ENCODE data around the gene ARHGAP24. TPM values are rescaled to one million over a fixed set of nuclear protein-coding genes. Genes with fewer than 3 reads are reported as not detected.

The ARHGAP24 gene
- total and polyA plus RNA-seq, 2 of the 13 experiments (the other 11 are each of a cell fraction or from before 2014, with no cell fraction given): 0.07 to 0.55 TPM

DNA sequence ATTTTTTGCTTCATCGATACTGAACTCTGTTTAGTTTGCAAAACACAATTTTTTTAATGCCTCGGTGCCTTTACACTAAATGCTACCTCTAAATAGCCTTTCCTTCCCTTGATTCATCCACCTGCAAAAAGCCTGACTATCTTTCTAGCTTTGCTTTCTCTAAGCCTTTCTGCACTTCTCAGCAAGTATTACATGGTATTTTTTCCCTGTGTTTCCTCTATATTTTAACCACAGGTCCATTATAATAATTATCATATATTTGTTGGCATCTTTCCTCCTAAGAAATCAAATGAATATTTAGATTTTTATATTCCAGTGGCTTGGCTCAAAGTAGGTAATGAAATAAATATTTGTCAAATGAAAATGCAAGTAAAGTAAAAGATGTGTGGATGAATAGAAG, 196.2 kb downstream of the ARHGAP24 start (continued):
- TF ChIP-seq, protein P1, sequence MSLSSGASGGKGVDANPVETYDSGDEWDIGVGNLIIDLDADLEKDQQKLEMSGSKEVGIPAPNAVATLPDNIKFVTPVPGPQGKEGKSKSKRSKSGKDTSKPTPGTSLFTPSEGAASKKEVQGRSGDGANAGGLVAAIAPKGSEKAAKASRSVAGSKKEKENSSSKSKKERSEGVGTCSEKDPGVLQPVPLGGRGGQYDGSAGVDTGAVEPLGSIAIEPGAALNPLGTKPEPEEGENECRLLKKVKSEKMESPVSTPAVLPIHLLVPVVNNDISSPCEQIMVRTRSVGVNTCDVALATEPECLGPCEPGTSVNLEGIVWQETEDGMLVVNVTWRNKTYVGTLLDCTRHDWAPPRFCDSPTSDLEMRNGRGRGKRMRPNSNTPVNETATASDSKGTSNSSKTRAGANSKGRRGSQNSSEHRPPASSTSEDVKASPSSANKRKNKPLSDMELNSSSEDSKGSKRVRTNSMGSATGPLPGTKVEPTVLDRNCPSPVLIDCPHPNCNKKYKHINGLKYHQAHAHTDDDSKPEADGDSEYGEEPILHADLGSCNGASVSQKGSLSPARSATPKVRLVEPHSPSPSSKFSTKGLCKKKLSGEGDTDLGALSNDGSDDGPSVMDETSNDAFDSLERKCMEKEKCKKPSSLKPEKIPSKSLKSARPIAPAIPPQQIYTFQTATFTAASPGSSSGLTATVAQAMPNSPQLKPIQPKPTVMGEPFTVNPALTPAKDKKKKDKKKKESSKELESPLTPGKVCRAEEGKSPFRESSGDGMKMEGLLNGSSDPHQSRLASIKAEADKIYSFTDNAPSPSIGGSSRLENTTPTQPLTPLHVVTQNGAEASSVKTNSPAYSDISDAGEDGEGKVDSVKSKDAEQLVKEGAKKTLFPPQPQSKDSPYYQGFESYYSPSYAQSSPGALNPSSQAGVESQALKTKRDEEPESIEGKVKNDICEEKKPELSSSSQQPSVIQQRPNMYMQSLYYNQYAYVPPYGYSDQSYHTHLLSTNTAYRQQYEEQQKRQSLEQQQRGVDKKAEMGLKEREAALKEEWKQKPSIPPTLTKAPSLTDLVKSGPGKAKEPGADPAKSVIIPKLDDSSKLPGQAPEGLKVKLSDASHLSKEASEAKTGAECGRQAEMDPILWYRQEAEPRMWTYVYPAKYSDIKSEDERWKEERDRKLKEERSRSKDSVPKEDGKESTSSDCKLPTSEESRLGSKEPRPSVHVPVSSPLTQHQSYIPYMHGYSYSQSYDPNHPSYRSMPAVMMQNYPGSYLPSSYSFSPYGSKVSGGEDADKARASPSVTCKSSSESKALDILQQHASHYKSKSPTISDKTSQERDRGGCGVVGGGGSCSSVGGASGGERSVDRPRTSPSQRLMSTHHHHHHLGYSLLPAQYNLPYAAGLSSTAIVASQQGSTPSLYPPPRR (CRISPR knock-in tag; IDR thresholded peaks at IDR 0.05; ENCODE audit: borderline replicate concordance): no peak

DNA sequence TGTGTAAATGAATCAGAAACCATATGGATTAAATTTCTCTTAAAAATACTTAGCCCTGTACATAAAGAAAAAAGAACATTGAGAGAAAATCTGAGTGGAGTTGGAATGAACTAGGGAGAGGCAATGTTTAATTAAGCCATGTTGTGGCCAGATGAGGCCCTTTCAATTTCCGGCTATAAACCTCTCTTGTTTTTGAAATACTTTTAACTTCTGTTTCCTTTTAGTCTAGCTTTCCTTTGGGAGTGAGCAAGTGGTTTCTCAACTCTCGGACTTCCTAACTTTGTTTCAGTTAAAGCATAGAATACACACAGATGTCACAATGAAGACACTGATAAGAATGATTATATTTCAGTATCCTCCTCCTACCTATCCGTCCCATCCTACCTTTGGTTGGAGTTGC, 197.2 kb downstream of the ARHGAP24 start:
- FAIRE-seq (no peak), ATAC-seq (no peak), DNase-seq (ENCODE audit: low spot score) (no peak)
- Histone ChIP-seq H3K27me3 (ENCODE audit: control insufficient read depth in 1 of 2, insufficient read depth in 2 of 2, low read length in 2 of 2) (no peaks in the 10 kb centered on the region), H4K20me1 (ENCODE audit: insufficient read depth, low read length) (no peaks in the 10 kb centered on the region), H3K79me2 (ENCODE audit: insufficient read depth, low read length) (no peaks in the 10 kb centered on the region), H3K36me3 (replicated peaks in 1 of 2; ENCODE audit: control insufficient read depth in 1 of 2, insufficient read depth in 2 of 2, low read length in 2 of 2) (no peaks in the 10 kb centered on the region), H3K9me3 (ENCODE audit: low read length) (no peaks in the 10 kb centered on the region), H3K4me1 (ENCODE audit: insufficient read depth, low read length) (no peaks in the 10 kb centered on the region), H2AFZ (ENCODE audit: low read length) (no peak overlapping the region), H3K27ac (ENCODE audit: extremely low read length, insufficient read depth, low read length) (no peak overlapping the region), H3K4me3 (replicated peaks in 1 of 3; ENCODE audit: insufficient read depth in 1 of 3, low read depth in 2 of 3, low read length in 3 of 3) (no peak overlapping the region), H3K4me2 (ENCODE audit: low read depth, low read length) (no peak overlapping the region), H3K9ac (ENCODE audit: insufficient read depth, low read depth, low read length) (no peak overlapping the region)
- WGBS (ENCODE audit: low lambda C conversion rate): 61% methylated on average over 3 of the region's 3 CpGs
- ChIA-PET POLR2A (no interaction called here), CTCF (ENCODE audit: low intra/inter-chr PET ratio, low total read pairs) (no interaction called here)
- BruUV-seq (replicated peaks): no TSS peak
- intact Hi-C loops (cut with micrococcal nuclease; ENCODE audit: unreplicated experiment): no loop called here
- in situ Hi-C loops (cut with HindIII; ENCODE audit: extremely low pct_ligation_motif_present, low pct_unique_long_range_greater_than_20kb): no loop called here
- TF ChIP-seq MED1 (CRISPR knock-in tag; IDR thresholded peaks at IDR 0.05) (no peak), JDP2 (CRISPR knock-in tag; IDR thresholded peaks at IDR 0.05; ENCODE audit: borderline replicate concordance) (no peak), RAD21 (CRISPR knock-in tag; IDR thresholded peaks at IDR 0.05) (no peak), JARID2 (CRISPR knock-in tag; IDR thresholded peaks at IDR 0.05; ENCODE audit: insufficient replicate concordance) (no peak), ZNF891 (CRISPR knock-in tag; IDR thresholded peaks at IDR 0.05) (no peak), ATF7-NPFF (CRISPR knock-in tag; IDR thresholded peaks at IDR 0.05; ENCODE audit: low read depth) (no peak)
- TF ChIP-seq, protein P2, sequence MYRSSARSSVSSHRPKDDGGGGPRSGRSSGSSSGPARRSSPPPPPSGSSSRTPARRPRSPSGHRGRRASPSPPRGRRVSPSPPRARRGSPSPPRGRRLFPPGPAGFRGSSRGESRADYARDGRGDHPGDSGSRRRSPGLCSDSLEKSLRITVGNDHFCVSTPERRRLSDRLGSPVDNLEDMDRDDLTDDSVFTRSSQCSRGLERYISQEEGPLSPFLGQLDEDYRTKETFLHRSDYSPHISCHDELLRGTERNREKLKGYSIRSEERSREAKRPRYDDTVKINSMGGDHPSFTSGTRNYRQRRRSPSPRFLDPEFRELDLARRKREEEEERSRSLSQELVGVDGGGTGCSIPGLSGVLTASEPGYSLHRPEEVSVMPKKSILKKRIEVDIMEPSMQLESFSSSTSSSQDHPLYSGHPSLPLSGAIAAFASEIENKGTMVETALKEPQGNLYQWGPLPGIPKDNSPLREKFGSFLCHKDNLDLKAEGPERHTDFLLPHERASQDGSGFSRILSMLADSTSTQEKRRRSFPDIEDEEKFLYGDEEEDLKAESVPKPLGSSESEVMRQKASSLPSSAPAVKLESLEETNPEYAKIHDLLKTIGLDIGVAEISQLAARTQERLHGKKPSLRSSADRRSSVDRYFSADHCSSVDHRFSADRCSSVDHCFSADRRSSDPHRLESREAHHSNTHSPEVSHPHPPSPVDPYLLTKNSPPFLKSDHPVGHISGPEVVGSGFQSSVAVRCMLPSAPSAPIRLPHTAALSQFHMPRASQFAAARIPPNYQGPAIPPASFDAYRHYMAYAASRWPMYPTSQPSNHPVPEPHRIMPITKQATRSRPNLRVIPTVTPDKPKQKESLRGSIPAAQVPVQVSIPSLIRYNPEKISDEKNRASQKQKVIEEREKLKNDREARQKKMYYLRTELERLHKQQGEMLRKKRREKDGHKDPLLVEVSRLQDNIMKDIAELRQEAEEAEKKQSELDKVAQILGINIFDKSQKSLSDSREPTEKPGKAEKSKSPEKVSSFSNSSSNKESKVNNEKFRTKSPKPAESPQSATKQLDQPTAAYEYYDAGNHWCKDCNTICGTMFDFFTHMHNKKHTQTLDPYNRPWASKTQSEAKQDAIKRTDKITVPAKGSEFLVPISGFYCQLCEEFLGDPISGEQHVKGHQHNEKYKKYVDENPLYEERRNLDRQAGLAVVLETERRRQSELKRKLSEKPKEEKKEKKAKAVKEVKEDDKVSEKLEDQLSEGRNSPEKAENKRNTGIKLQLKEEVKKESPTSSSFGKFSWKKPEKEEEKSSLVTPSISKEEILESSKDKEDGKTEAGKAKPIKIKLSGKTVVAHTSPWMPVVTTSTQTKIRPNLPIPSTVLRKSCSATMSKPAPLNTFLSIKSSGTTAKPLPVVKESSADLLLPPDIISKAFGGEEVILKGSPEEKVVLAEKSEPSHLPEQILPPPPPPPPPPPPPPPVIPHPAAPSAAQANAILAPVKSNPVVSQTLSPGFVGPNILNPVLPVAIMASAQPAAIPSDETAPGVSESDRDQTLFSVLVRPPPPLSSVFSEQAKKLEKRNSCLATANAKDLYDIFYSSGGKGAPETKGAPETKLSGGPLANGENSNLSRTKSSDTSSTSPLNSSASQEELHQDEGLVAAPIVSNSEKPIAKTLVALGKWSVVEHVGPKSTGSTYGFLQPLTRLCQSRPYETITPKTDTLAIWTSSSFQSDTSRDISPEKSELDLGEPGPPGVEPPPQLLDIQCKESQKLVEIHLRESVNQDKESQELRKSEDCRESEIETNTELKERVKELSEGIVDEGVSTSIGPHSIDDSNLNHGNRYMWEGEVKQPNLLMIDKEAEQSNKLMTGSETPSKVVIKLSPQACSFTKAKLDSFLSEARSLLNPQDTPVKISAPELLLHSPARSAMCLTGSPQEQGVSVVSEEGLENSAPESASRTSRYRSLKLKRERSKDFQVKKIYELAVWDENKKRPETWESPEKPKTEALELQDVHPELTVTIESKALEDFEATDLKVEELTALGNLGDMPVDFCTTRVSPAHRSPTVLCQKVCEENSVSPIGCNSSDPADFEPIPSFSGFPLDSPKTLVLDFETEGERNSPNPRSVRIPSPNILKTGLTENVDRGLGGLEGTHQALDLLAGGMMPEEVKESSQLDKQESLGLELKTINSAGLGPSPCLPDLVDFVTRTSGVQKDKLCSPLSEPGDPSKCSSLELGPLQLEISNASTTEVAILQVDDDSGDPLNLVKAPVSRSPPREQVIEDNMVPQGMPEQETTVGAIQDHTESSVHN (CRISPR knock-in tag; IDR thresholded peaks at IDR 0.05): no peak
- TF ChIP-seq, protein P3, sequence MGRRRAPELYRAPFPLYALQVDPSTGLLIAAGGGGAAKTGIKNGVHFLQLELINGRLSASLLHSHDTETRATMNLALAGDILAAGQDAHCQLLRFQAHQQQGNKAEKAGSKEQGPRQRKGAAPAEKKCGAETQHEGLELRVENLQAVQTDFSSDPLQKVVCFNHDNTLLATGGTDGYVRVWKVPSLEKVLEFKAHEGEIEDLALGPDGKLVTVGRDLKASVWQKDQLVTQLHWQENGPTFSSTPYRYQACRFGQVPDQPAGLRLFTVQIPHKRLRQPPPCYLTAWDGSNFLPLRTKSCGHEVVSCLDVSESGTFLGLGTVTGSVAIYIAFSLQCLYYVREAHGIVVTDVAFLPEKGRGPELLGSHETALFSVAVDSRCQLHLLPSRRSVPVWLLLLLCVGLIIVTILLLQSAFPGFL (CRISPR knock-in tag; IDR thresholded peaks at IDR 0.05): no peak

Measured in HepG2 (cell line).